HG03520 (cell line): Measurements from ENCODE around the gene NUPR1.
"Not testable (repeated sequence)": the region's sequence is repeated elsewhere in the genome, so short reads cannot be mapped to it uniquely, and the experiment has no call there.

Experiments used
- ATAC-seq: cut with Tn5 transposase; IDR thresholded peaks from one replicate; pipeline ENCODE4 v1.9.1; 2021; ENCODE audit warnings: mild to moderate bottlenecking, moderate library complexity; ENCODE audit not compliant: unreplicated experiment

NUPR1 gene

GRCh38 chr16:28538733-28539596 is at the start of gene NUPR1:
Gene NUPR1, minus strand, starts transcription at chr16:28538974. Its CDS starts 67 bp downstream, at chr16:28538907.
- no peak for ATAC-seq

- ATAC-seq: no peak
Observed at GRCh38 chr16:28587386-28587785, 48.6 kb upstream of the NUPR1 start.

- no peak for ATAC-seq
Observed at GRCh38 chr16:28586466-28586865, 47.7 kb upstream of the NUPR1 start.

- ATAC-seq: no peak
Observed at GRCh38 chr16:28585674-28586073, 46.9 kb upstream of the NUPR1 start.

GRCh38 chr16:28580726-28581315 is 42.0 kb upstream of the NUPR1 start:
- no peak for ATAC-seq

- no peak for ATAC-seq
Observed at GRCh38 chr16:28575446-28576109, 36.8 kb upstream of the NUPR1 start.

GRCh38 chr16:28574925-28575324 is 36.2 kb upstream of the NUPR1 start:
- no peak for ATAC-seq

- ATAC-seq: no peak
Observed at GRCh38 chr16:28573738-28574718, 35.3 kb upstream of the NUPR1 start.

GRCh38 chr16:28572696-28573510 is 34.1 kb upstream of the NUPR1 start:
- no peak for ATAC-seq

- ATAC-seq: no peak
Observed at GRCh38 chr16:28569968-28570752, 31.4 kb upstream of the NUPR1 start.

GRCh38 chr16:28569021-28569420 is 30.2 kb upstream of the NUPR1 start:
- no peak for ATAC-seq

- no peak for ATAC-seq
Observed at GRCh38 chr16:28567292-28567691, 28.5 kb upstream of the NUPR1 start.

- ATAC-seq: not testable (repeated sequence)
Observed at GRCh38 chr16:28566233-28566925, 27.6 kb upstream of the NUPR1 start.

- ATAC-seq: no peak
Observed at GRCh38 chr16:28563218-28563617, 24.4 kb upstream of the NUPR1 start.

- ATAC-seq: no peak
Observed at GRCh38 chr16:28562199-28562598, 23.4 kb upstream of the NUPR1 start.

GRCh38 chr16:28561557-28562187 is 22.9 kb upstream of the NUPR1 start:
- ATAC-seq: no peak

- no peak for ATAC-seq
Observed at GRCh38 chr16:28558456-28558855, 19.7 kb upstream of the NUPR1 start.

GRCh38 chr16:28556914-28557320 is 18.1 kb upstream of the NUPR1 start:
- no peak for ATAC-seq
